Kidney capillary endothelial cell (primary cell): ENCODE measurements around the gene FCGR1A.
"Not testable (repeated sequence)": the region's sequence is repeated elsewhere in the genome, so short reads cannot be mapped to it uniquely, and the experiment has no call there.

Source experiments
- DNase-seq: peaks from one replicate; pipeline ENCODE4 v3.0.0-alpha.2; 2018; ENCODE audit warnings: low spot score

Gene FCGR1A

DNA sequence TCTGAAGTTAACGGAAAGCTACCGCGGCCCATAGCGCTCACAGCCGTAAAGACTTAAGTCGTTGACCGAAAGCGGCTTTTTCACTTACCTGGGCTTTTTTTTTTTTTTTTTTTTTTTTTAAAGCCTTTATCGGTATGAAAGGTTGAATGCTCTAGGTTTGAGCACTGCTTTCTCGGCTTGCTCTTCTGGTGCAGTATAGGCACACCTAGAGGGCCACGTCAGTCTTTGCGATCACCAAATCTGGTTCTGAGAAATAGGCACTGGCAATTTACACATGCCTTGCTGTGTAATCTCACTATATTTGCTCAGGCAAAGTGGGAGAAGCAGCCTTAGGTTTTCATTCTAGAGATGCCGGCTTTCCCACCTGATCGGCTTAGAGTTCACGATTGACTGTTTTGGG, 50.6 kb downstream of the FCGR1A start:
- DNase-seq, result not testable (repeated sequence)

DNA sequence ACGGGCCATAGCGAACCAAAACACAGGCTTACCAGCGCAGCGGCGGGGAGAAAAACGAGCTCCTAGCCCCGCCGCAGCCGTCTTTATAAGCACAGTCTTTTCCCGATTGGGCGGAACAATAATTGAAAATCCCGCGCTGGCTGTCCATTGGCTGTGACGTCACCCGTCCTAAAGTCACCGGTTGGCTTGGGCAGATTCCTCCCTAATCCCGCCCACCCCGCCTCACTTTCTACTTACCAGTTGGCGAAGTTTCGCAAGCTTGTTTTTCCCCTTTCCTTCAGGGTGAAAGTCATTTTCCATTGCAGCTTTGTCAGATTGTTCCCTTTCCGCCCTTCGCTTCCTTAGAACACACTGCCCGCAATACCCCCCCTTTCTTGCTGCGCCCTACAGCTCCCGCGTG, 58.7 kb downstream of the FCGR1A start:
- DNase-seq, result not testable (repeated sequence)
